Vagina (tissue), 2 donors: Measurements from ENCODE around the gene RGR.

Experiments
- CTCF ChIP-seq, 3 experiments: fragments of 450-650 bp in 2 of 3; fragments of 200-600 bp in 1 of 3; sonication (generic) in 1 of 3; IDR thresholded peaks; one replicate each; pipeline ENCODE4 v1.5.1; 2017 to 2019; ENCODE audit warnings: antibody characterized with exemption in 3 of 3, mild to moderate bottlenecking in 2 of 3, moderate library complexity in 2 of 3
- POLR2A ChIP-seq, 2 donors: fragments of 450-650 bp; IDR thresholded peaks; one replicate each; pipeline ENCODE4 v1.6.1; 2017; ENCODE audit warnings: antibody characterized with exemption in 2 of 2, mild to moderate bottlenecking in 2 of 2, moderate library complexity in 2 of 2
- POLR2AphosphoS5 ChIP-seq, 2 donors: sonication (generic); formaldehyde crosslinking; IDR thresholded peaks; one replicate each; pipeline ENCODE4 v1.9.0; 2017; ENCODE audit warnings: antibody characterized with exemption in 2 of 2, mild to moderate bottlenecking in 2 of 2, low read depth in 1 of 2; ENCODE audit not compliant: insufficient read depth in 1 of 2

GRCh38 chr10:84237199-84238051 is 7.4 kb upstream of the RGR start:
- TF ChIP-seq CTCF (IDR thresholded peaks at IDR 0.05) (no peak), POLR2A (IDR thresholded peaks at IDR 0.05) (no peak), POLR2AphosphoS5 (IDR thresholded peaks at IDR 0.05; ENCODE audit: insufficient read depth in 1 of 2, low read depth in 1 of 2) (no peak)
